Suprapubic skin (tissue), 4 donors: ENCODE results near the gene CYP4F3.

Experiments used
- EP300 ChIP-seq: sonication (generic); formaldehyde crosslinking; IDR thresholded peaks from one replicate; pipeline ENCODE4 v1.6.1; 2017; ENCODE audit warnings: antibody characterized with exemption
- POLR2AphosphoS5 ChIP-seq, 3 donors: sonication (generic); formaldehyde crosslinking; IDR thresholded peaks; one replicate each; pipeline ENCODE4 v1.6.1; 2017; ENCODE audit warnings: antibody characterized with exemption in 3 of 3
- TF ChIP-seq, protein P1 (sequence below), 2 donors: fragments of 200-600 bp in 1 of 2; fragments of 450-650 bp in 1 of 2; sonication (generic) in 1 of 2; IDR thresholded peaks; one replicate each; pipeline ENCODE4 v1.5.1; 2016 to 2019; ENCODE audit warnings: antibody characterized with exemption in 2 of 2, mild to moderate bottlenecking in 1 of 2, moderate library complexity in 1 of 2

DNA sequence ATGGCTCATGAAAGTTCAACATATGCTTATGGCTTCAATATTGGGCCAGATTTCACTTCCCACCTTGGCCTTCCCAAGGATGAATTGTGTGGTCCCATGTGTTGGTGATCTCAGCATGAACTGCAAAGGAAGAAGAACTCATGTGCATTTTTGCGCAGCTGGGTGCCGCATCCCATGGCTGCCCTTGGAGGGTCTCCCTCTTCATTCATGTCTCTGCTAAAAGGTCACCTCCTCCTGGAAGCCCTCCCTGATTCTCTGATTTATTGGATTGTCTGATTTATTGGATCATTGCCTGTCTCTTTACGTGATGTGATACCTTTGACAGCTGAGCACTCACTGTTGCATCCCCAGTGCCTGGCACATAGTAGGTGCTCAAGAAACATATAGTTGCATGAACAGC is 27.4 kb upstream of the CYP4F3 start:
- TF ChIP-seq, protein P1, sequence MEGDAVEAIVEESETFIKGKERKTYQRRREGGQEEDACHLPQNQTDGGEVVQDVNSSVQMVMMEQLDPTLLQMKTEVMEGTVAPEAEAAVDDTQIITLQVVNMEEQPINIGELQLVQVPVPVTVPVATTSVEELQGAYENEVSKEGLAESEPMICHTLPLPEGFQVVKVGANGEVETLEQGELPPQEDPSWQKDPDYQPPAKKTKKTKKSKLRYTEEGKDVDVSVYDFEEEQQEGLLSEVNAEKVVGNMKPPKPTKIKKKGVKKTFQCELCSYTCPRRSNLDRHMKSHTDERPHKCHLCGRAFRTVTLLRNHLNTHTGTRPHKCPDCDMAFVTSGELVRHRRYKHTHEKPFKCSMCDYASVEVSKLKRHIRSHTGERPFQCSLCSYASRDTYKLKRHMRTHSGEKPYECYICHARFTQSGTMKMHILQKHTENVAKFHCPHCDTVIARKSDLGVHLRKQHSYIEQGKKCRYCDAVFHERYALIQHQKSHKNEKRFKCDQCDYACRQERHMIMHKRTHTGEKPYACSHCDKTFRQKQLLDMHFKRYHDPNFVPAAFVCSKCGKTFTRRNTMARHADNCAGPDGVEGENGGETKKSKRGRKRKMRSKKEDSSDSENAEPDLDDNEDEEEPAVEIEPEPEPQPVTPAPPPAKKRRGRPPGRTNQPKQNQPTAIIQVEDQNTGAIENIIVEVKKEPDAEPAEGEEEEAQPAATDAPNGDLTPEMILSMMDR (IDR thresholded peaks at IDR 0.05) = no peak
- TF ChIP-seq EP300 = no peak
- TF ChIP-seq POLR2AphosphoS5 (IDR thresholded peaks at IDR 0.05) = no peak
